ENCODE data around the gene FLII. TPM values are rescaled to one million over a fixed set of nuclear protein-coding genes. Genes with fewer than 3 reads are reported as not detected.

The FLII gene
- polyA plus RNA-seq, 2 donors = 218 to 258 TPM

GRCh38 chr17:18206962-18207361, 51.6 kb downstream of the FLII start:
- Histone ChIP-seq H3K27me3 (ENCODE audit: control insufficient read depth in 1 of 2, insufficient read depth in 2 of 2, low read length in 2 of 2) (no peaks in the 10 kb centered on the region), H3K4me1 (ENCODE audit: control insufficient read depth in 2 of 2, insufficient read depth in 2 of 2, low read length in 1 of 2) (no peaks in the 10 kb centered on the region), H3K27ac (ENCODE audit: low read depth in 2 of 2, low read length in 1 of 2) (no peak overlapping the region), H3K9me3 (ENCODE audit: control insufficient read depth in 2 of 2, insufficient read depth in 1 of 2, low read depth in 1 of 2, low read length in 1 of 2) (no peaks in the 10 kb centered on the region), H3K4me3 (ENCODE audit: low read depth in 1 of 2, low read length in 2 of 2) (no peak overlapping the region), H3K36me3 (ENCODE audit: control insufficient read depth in 2 of 2, insufficient read depth in 2 of 2, low read length in 1 of 2) (peaks cover 18 to 45% of the 10 kb centered on the region in 2 donors)

GRCh38 chr17:18205861-18206260, 52.7 kb downstream of the FLII start:
- Histone ChIP-seq H3K4me3 (ENCODE audit: low read depth in 1 of 2, low read length in 2 of 2) (no peak overlapping the region), H3K9me3 (ENCODE audit: control insufficient read depth in 2 of 2, insufficient read depth in 1 of 2, low read depth in 1 of 2, low read length in 1 of 2) (no peaks in the 10 kb centered on the region), H3K27ac (ENCODE audit: low read depth in 2 of 2, low read length in 1 of 2) (no peak overlapping the region), H3K36me3 (ENCODE audit: control insufficient read depth in 2 of 2, insufficient read depth in 2 of 2, low read length in 1 of 2) (peaks cover 16 to 42% of the 10 kb centered on the region in 2 donors), H3K4me1 (ENCODE audit: control insufficient read depth in 2 of 2, insufficient read depth in 2 of 2, low read length in 1 of 2) (no peaks in the 10 kb centered on the region), H3K27me3 (ENCODE audit: control insufficient read depth in 1 of 2, insufficient read depth in 2 of 2, low read length in 2 of 2) (no peaks in the 10 kb centered on the region)
- WGBS, 2 donors = 81 to 82% methylated on average over 2 of the region's 2 CpGs

- no peaks in the 10 kb centered on the region for H3K27me3 ChIP-seq (ENCODE audit: control insufficient read depth in 1 of 2, insufficient read depth in 2 of 2, low read length in 2 of 2)
- H3K27ac ChIP-seq (ENCODE audit: low read depth in 2 of 2, low read length in 1 of 2) = peak overlapping the region in 1 of 2 donors; percentile 24
- WGBS, 2 donors = 65 to 80% methylated on average over 7 of the region's 7 CpGs
- H3K4me1 ChIP-seq (ENCODE audit: control insufficient read depth in 2 of 2, insufficient read depth in 2 of 2, low read length in 1 of 2) = peaks cover 0 to 2% of the 10 kb centered on the region in 2 donors
- no peaks in the 10 kb centered on the region for H3K9me3 ChIP-seq (ENCODE audit: control insufficient read depth in 2 of 2, insufficient read depth in 1 of 2, low read depth in 1 of 2, low read length in 1 of 2)
- peaks cover 16 to 24% of the 10 kb centered on the region in 2 donors for H3K36me3 ChIP-seq (ENCODE audit: control insufficient read depth in 2 of 2, insufficient read depth in 2 of 2, low read length in 1 of 2)
- no peak overlapping the region for H3K4me3 ChIP-seq (ENCODE audit: low read depth in 1 of 2, low read length in 2 of 2)
These were observed 55.2 kb downstream of the FLII start for GRCh38 chr17:18203308-18203707.

- no peak overlapping the region for H3K27ac ChIP-seq (ENCODE audit: low read depth in 2 of 2, low read length in 1 of 2)
- WGBS, 2 donors = 86 to 87% methylated on average over 4 of the region's 4 CpGs
- no peaks in the 10 kb centered on the region for H3K27me3 ChIP-seq (ENCODE audit: control insufficient read depth in 1 of 2, insufficient read depth in 2 of 2, low read length in 2 of 2)
- no peaks in the 10 kb centered on the region for H3K9me3 ChIP-seq (ENCODE audit: control insufficient read depth in 2 of 2, insufficient read depth in 1 of 2, low read depth in 1 of 2, low read length in 1 of 2)
- H3K4me3 ChIP-seq (ENCODE audit: low read depth in 1 of 2, low read length in 2 of 2) = no peak overlapping the region
- H3K4me1 ChIP-seq (ENCODE audit: control insufficient read depth in 2 of 2, insufficient read depth in 2 of 2, low read length in 1 of 2) = peaks cover 0 to 2% of the 10 kb centered on the region in 2 donors
- H3K36me3 ChIP-seq (ENCODE audit: control insufficient read depth in 2 of 2, insufficient read depth in 2 of 2, low read length in 1 of 2) = peaks cover 12 to 19% of the 10 kb centered on the region in 2 donors
These were observed 57.4 kb downstream of the FLII start for GRCh38 chr17:18201108-18201507.

- H3K27ac ChIP-seq (ENCODE audit: low read depth in 2 of 2, low read length in 1 of 2) = no peak overlapping the region
- no peaks in the 10 kb centered on the region for H3K27me3 ChIP-seq (ENCODE audit: control insufficient read depth in 1 of 2, insufficient read depth in 2 of 2, low read length in 2 of 2)
- peaks cover 0 to 5% of the 10 kb centered on the region in 2 donors for H3K4me1 ChIP-seq (ENCODE audit: control insufficient read depth in 2 of 2, insufficient read depth in 2 of 2, low read length in 1 of 2)
- H3K4me3 ChIP-seq (ENCODE audit: low read depth in 1 of 2, low read length in 2 of 2) = no peak overlapping the region
- H3K9me3 ChIP-seq (ENCODE audit: control insufficient read depth in 2 of 2, insufficient read depth in 1 of 2, low read depth in 1 of 2, low read length in 1 of 2) = no peaks in the 10 kb centered on the region
- peaks cover 11 to 17% of the 10 kb centered on the region in 2 donors for H3K36me3 ChIP-seq (ENCODE audit: control insufficient read depth in 2 of 2, insufficient read depth in 2 of 2, low read length in 1 of 2)
- 26 to 36% methylated on average over 4 of the region's 4 CpGs for WGBS, 2 donors
These were observed 60.0 kb downstream of the FLII start for GRCh38 chr17:18198530-18198929.

- H3K4me1 ChIP-seq (ENCODE audit: control insufficient read depth in 2 of 2, insufficient read depth in 2 of 2, low read length in 1 of 2) = peaks cover 0 to 5% of the 10 kb centered on the region in 2 donors
- H3K9me3 ChIP-seq (ENCODE audit: control insufficient read depth in 2 of 2, insufficient read depth in 1 of 2, low read depth in 1 of 2, low read length in 1 of 2) = no peaks in the 10 kb centered on the region
- H3K36me3 ChIP-seq (ENCODE audit: control insufficient read depth in 2 of 2, insufficient read depth in 2 of 2, low read length in 1 of 2) = peaks cover 11 to 17% of the 10 kb centered on the region in 2 donors
- H3K27me3 ChIP-seq (ENCODE audit: control insufficient read depth in 1 of 2, insufficient read depth in 2 of 2, low read length in 2 of 2) = no peaks in the 10 kb centered on the region
- WGBS, 2 donors = 83 to 87% methylated on average over 3 of the region's 3 CpGs
- no peak overlapping the region for H3K27ac ChIP-seq (ENCODE audit: low read depth in 2 of 2, low read length in 1 of 2)
- no peak overlapping the region for H3K4me3 ChIP-seq (ENCODE audit: low read depth in 1 of 2, low read length in 2 of 2)
These were observed 60.9 kb downstream of the FLII start for GRCh38 chr17:18197535-18198194.

- peaks cover 8 to 17% of the 10 kb centered on the region in 2 donors for H3K36me3 ChIP-seq (ENCODE audit: control insufficient read depth in 2 of 2, insufficient read depth in 2 of 2, low read length in 1 of 2)
- whole genome bisulfite sequencing, 2 donors = 86% methylated on average over 5 of the region's 5 CpGs
- no peak overlapping the region for H3K27ac ChIP-seq (ENCODE audit: low read depth in 2 of 2, low read length in 1 of 2)
- no peaks in the 10 kb centered on the region for H3K9me3 ChIP-seq (ENCODE audit: control insufficient read depth in 2 of 2, insufficient read depth in 1 of 2, low read depth in 1 of 2, low read length in 1 of 2)
- no peaks in the 10 kb centered on the region for H3K27me3 ChIP-seq (ENCODE audit: control insufficient read depth in 1 of 2, insufficient read depth in 2 of 2, low read length in 2 of 2)
- peaks cover 5 to 6% of the 10 kb centered on the region in 2 donors for H3K4me1 ChIP-seq (ENCODE audit: control insufficient read depth in 2 of 2, insufficient read depth in 2 of 2, low read length in 1 of 2)
- no peak overlapping the region for H3K4me3 ChIP-seq (ENCODE audit: low read depth in 1 of 2, low read length in 2 of 2)
These were observed 63.3 kb downstream of the FLII start for GRCh38 chr17:18195246-18195645.

Other genes with a start within 250 kb of the FLII start
- gene ATPAF2, start 219.6 kb downstream of the FLII start, polyA plus RNA-seq = 10 to 100 TPM; 16.2 to 21.0 TPM
- 1 to 10 TPM; 6.2 to 7.5 TPM for gene GID4, start 219.3 kb downstream of the FLII start, polyA plus RNA-seq
- gene DRG2, start 170.8 kb downstream of the FLII start, polyA plus RNA-seq = 10 to 100 TPM; 29.8 to 35.0 TPM
- under 1 TPM; 0.51 to 0.68 TPM for gene MYO15A, start 150.0 kb downstream of the FLII start, polyA plus RNA-seq
- gene ALKBH5, start 74.9 kb downstream of the FLII start, polyA plus RNA-seq = 10 to 100 TPM; 19.4 to 20.4 TPM
- 10 to 100 TPM; 11.4 to 12.5 TPM for gene LLGL1, start 33.1 kb downstream of the FLII start, polyA plus RNA-seq
- gene MIEF2, start 1.9 kb upstream of the FLII start, polyA plus RNA-seq = 10 to 100 TPM in 1 of 2 donors, 1 to 10 TPM in 1; 7.6 to 11.4 TPM
- 10 to 100 TPM in 1 of 2 donors, 1 to 10 TPM in 1; 9.4 to 14.6 TPM for gene TOP3A, start 56.3 kb upstream of the FLII start, polyA plus RNA-seq
- 1 to 10 TPM; 3.2 to 3.6 TPM for gene SMCR8, start 56.6 kb upstream of the FLII start, polyA plus RNA-seq
- 10 to 100 TPM; 70.8 to 73.6 TPM for gene SHMT1, start 104.8 kb upstream of the FLII start, polyA plus RNA-seq
- 10 to 100 TPM; 14.4 to 21.5 TPM for gene EVPLL, start 119.0 kb upstream of the FLII start, polyA plus RNA-seq
- 10 to 100 TPM; 13.4 to 28.2 TPM for gene LGALS9C, start 218.1 kb upstream of the FLII start, polyA plus RNA-seq

Data from esophagus (tissue), 2 donors.